NT2/D1 (cell line): Measurements from ENCODE around the gene PPARGC1A.

Source experiments
- SUZ12 ChIP-seq: IDR thresholded peaks from 2 replicates; pipeline ENCODE4 v1.6.1; 2011; ENCODE audit not compliant: insufficient read length, insufficient read depth; ENCODE audit errors: extremely low read depth
- YY1 ChIP-seq: IDR thresholded peaks from 2 replicates; pipeline ENCODE4 v1.6.1; 2011; ENCODE audit not compliant: insufficient read length, insufficient read depth

GRCh38 chr4:23838607-23839006 lies 51.2 kb downstream of the PPARGC1A start:
- TF ChIP-seq SUZ12 (no peak), YY1 (no peak)
